Glomerular visceral epithelial cell (primary cell): ENCODE data around the gene WDR45.
"Not testable (repeated sequence)": the region's sequence is repeated elsewhere in the genome, so short reads cannot be mapped to it uniquely, and the experiment has no call there.

Experiments used
- DNase-seq: peaks from one replicate; pipeline ENCODE4 v3.0.0-alpha.2; 2016; ENCODE audit errors: extremely low spot score

The WDR45 gene

DNA sequence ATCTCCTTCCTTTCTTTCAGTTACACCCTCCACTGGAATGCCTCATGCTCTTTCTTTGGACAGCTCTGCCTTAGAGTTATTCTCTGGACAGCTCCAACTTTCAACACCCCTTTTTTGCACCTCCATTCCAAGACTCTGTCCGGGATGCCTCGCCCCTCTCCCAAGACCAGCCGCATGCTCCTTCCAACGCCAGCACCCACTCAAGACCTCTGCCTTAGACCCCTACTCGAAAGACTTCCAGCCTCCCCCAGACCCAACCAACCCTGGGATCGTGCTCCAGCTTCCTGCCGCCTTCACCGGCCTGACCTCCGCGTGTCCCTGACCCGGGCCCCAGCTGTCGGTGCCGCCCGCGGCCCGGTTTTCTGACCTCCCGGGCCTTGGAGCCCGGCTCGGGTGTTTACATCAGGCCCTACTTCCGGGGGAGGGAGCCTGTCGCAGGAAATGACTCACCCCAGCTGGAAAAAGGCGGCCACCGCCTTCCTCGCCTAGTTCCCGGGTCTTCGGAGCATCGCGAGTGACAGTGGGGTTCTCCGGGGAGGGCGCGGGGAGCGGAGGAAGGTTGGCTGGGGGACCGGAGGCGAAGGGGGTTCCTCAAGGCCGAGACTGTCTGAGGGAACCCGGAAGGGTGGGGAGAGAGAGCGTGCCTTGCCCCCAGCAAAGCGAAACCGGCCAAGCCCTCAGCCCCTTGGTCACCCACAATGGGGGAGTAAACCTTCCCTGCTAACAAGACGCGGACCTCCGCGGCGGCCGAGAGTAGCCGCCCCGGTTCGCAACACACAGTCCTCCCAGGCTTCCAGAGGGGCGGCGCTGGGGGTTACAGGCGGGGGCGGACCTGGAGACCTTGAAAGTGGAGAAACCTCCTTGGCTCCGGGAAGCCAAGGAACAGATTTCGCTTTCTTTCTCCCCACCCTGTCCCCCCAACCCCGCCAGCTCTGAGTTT, at the start of gene WDR45:
WDR45 (minus strand) TSS at position 399 of the 940 bp plus-strand sequence. CDS start 1,792 bp downstream, outside the sequence.
- DNase-seq = peak; percentile 66

DNA sequence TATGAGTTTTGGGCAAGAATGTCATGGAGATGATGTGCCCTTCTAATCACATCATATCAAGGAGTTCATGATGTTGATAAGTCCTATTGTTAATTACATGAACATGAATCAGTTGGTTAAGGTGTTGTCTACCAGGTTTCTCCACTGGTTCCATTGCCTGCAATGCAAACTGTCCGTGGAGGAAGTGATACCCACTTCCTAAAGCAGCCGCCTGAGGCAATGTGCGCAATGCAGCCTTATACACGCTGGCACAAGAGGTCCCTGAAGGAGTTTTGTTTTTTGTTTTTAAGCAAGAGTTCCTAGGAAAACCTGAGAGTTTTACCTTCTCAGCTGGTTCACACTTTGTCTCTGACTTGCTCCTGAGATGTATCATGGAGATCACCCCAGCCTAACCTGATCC, 49.7 kb upstream of the WDR45 start:
- no peak for DNase-seq

DNA sequence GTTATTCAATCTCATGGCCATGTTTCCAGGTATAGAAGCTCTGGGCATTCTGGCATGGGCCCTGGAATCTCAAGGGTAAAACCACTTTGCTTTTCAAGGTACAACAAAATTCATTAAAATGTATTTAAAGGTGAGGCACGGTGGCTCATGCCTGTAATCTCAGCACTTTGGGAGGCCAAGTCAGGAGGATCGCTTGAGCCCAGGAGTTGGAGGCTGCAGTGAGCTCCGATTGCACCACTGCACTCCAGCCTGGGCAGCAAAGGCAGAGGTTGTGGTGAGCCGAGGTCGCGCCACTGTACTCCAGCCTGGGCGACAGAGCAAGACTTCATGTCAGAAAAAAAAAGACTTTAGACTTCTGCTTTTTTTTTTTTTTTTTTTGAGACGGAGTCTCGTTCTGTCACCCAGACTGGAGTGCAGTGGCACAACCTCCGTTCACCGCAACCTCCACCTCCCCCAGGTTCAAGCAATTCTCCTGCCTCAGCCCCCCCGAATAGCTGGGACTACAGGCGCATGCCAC, 48.1 kb upstream of the WDR45 start:
- DNase-seq = not testable (repeated sequence)

DNA sequence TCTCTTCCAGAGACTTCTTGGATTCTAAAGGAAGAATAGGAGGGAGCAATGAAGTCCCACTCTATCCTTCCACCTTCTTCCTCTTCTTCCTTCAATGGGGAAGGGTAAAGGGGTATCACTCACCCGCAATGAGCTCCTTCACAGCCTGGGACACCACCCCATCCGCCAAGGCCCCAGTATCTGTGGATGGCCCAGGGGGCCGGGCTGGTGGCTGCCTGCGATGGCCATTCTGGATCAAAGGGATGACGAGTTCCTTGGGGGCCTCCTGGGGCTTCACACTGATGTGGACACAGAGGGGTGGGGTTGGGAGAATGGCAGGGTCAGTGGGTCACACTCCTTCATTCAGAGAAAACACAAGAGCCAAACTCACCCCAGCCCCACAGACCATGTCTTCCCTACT, 42.8 kb upstream of the WDR45 start:
- no peak for DNase-seq

DNA sequence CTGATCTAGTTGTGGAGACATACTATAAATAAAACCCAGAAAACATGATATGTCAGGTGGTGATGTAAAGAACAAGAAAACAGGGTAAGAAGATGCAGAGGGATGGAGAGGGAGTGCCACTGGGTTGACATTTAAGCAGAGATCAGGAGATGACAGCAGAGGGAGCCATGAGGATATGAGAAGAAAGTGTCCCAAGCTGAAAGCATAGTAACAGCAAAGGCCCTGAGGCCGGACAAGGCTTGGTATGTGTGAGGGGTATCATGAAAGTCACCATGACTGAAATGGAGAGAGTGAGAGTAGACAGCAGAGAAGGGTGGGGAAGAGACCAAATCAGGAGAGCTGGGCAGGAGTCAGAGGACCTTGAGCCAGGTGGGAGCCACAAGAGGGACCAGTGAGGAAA, 40.4 kb upstream of the WDR45 start:
- DNase-seq = no peak

DNA sequence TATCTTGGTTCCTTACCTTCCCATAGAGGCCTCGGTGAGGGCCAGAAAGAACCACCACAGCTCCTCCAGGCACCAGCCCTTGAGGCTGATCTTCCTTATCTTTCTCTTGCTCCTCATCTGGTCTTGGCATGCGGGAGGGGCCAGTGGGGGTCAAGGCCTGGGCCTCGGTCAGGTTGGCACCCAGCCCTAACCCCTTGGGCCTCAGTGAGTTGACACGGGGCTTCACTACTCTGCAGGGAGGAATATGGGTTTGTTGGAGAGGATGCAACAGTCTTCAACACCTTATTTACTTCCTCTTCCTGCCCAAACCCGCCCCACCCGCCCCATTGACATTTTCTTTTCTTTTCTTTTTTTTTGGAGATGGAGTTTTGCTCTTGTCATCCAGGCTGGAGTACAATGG, 37.9 kb upstream of the WDR45 start:
- no peak for DNase-seq

DNA sequence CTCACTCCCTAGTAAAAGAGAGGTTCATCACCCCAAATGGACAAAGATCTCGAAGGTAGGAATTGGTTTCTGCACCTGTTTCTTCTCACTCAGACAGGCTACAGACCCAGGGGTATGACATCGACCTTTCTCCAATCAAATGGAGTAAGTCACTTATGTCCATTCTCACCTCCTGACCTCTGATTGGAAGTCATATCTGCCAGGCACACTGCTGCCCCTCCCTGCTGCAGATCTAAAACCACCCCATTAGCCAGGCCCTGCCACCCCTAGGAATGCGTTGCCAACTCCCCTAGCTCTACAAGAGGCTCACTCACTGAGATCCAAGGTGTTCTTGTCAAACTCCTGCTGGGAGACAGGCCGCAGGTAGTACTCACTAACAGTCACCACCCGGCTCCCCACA, 37.0 kb upstream of the WDR45 start:
- DNase-seq = no peak

DNA sequence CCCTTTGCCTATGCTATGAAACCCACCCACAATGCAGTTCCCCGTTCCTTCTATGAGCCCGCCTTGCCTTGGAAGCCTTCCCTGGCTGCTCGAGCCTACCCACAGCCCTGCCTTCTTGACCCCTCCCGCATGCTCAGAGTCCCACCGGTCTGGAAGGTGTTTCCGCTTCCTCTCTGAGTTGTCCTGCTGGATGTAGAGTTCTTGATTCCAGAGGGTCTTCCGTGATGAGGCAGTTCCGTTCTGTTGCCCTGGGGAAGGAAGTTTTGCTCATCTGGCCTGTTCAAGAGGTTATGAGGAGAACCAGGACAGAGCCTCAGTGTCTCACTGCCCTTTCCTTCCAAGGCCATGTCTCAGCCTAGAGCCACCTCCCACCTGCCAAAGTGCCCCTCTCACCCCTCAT, 36.4 kb upstream of the WDR45 start:
- DNase-seq = no peak

DNA sequence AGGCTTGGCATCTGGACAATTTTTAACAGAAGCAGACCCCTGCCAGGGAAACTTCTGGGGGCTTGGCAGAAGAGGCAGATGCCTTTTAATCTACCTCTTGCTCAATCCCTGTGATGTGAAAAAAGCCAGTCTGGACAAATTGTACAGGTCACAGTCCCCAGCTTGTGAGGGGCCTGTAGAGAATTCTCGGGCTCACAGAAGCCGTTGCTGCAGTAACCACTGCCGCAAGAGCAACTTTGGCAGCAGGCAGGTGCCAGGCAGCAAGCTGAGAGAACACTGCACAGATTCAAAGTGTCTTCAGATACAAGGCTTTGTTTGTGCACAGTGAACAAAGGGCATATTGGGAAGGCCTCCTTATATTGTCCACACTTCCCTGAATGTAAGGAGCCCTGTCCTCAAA, 32.1 kb upstream of the WDR45 start:
- no peak for DNase-seq

DNA sequence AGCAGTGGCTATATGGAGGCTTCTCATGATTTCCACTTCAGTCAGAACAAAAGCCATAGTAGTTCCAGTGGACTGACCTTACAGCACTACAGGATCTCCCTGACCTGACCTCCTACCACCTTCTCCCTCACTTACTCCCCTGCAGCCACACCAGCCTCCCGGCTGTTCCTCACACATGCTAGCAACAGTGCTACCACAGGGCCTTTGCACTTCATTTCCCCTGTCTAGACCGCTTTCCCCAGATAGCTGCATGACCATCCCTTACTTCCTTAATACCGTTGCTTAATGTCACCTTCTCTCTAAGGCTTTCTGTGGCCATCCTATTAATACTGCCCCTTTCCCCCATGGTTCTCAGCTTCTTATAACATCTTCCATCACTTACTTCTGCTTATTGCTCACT, 30.7 kb upstream of the WDR45 start:
- DNase-seq = no peak

DNA sequence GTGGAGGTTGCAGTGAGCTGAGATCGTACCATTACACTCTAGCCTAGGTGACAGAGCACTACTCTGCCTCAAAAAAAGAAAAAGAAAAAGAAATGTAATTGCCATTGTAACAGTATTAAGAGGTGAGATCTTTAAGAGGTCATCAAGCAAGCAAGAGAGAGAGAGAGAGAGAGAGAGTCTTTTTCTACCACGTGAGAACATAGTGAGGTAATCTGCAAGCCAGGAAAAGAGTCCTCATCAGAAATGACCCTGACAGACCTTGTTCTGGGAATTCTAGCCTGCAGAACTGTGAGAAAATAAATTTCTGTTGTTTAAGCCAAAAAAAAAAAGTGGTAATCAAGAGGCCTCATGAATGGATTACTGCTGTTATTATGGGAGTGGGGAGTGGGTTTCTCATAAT, 29.0 kb upstream of the WDR45 start:
- DNase-seq = no peak

DNA sequence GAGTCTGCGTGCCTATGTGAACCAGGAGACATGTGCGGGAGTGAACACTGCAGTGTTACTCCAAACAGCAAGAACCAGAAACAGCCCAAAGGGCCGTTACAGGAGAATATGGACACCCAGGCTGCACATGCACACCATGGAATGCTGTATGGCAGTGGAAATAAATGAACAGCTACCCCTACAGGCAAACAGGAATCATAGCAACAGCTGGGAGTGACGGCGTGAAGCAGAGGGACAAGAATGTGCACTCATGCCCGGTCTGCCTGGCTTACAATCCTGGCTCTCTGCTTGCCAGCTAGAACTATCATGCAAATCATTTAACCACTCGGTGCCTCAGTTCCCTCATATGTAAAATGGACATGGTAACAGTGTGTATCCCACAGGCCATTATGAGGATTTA, 27.2 kb upstream of the WDR45 start:
- peak; percentile 32 for DNase-seq

DNA sequence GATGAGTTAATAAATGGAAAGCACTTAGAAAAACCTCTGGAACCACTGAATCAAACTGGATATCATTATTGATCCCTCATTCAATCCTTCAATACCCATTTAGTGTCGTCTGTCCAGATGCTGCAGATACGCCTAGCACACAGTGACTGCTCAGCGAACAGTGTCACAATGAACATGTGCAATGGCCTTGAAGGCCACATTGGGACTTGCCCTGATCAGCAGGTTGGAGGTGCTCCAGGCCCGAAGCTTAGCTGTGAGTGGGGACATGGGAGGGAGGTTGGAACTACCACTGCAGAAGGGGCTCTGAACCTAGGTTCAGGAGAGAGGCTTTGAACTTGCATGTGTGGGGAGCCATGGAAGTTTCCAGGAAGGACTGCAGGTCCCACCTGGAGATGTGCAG, 26.6 kb upstream of the WDR45 start:
- DNase-seq = no peak

DNA sequence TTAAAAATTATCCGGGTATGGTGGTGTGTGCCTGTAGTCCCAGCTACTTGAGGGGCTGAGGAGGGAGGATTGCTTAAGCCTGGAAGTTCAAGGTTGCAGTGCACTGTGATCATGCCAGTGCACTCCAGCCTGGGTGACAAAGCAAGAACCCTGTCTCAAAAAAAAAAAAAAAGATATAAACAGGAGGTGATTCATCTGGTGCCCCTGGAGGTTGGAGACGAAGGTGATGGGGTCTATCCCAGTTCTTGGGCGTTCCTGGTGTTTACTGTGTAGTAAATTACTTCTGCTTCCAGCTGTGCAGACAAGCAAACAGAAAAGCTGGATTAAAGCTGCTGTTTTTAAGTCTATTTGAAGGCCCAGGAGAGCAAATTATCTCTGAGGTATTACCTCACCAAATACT, 23.9 kb upstream of the WDR45 start:
- no peak for DNase-seq

DNA sequence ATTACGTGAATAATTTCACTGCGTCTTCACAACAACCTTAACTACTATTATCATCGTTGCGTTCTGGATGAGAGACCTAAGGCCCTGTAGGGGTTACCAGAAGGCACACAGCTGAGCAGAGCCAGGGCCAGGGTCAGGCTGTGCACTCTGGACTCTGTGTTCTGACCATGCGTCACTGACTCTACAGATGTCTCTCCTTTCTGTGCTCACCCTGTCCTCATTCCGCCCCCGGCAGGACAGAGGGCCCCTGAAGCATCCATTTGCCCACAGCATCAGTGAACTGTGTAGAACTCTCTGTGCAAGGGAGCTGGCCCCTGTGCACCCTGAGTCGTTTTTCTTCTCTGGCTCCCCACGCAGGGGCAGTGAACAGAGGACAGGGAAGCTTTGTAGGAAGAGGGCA, 22.5 kb upstream of the WDR45 start:
- DNase-seq = no peak

DNA sequence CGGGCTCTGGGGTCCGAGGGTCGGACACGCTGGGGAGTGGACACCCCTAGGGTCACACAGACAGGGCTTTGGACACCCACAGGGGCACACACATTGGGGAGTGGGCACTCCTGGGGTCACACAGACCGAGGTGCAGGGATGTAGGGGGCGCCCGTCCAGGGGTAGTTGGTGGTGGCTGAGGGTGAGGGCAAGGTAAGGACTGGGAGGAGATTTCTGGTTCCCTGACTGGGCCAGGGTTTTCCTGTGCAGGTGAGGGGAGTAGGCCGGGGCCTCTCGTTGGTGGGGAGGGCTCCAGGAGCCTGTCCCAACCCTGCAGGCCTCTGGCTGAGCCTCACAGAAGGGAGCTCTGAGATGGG, 21.9 kb upstream of the WDR45 start:
- no peak for DNase-seq

DNA sequence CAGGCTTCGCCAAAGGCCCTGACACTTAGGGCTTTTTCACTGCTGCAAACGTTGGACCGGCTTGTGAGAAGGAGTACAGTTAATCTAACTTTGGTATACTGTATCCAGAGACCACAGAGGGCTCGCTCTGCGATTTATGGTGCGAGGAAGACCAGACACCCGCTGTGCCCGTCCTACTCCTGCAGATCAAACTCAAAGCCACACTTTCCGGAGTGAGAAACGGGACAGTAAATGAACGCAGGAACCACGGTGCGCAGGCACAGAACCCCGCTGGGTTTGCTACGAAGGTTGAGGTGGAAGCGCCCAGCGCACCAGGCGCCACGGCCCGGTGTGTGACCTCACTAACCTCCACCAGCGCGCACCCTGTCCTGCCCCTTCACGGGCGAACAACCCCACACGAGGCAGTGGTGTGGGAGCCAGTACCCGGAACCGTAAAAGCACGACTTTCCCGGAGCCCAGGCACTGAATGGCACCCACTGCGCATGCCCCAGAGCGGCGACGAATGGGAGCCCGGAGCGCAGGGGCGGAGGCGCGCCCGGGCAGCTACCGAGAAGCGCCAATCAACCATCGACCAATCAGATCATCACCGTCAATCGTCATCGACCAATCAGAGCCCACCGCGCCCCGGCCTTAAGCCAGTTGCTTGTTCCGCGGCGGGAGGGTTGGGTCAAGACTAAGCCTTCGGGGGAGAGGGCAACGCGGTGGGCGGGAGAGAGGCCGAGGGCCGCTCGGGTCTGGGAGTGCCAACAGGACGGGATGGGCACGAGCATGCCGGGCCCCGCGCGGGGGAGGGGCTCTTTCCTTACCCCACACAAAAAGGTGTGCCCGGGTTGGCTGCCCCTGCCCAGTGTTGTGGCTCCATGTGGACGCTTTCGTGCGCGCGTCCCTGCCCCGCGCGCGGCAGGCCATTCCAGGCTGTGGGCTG, 21.3 kb upstream of the WDR45 start:
- peak; percentile 93 for DNase-seq

DNA sequence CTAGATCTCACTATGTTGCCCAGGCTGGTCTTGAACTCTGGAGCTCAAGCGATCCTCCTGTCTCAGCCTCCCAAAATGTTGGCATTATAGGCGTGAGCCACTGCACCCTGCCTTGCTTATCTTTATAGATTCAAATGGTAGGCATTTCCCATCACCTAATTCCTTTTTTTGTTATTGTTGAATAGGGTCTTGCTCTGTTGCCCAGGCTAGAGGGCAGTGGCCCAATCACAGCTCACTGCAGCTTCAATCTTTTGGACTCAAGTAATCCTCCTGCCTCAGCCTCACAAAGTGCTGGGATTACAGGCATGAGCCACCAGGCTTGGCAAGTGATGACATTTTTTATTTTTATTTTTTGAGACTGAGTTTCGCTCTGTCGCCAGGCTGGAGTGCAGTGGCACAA, 16.7 kb upstream of the WDR45 start:
- DNase-seq = no peak

DNA sequence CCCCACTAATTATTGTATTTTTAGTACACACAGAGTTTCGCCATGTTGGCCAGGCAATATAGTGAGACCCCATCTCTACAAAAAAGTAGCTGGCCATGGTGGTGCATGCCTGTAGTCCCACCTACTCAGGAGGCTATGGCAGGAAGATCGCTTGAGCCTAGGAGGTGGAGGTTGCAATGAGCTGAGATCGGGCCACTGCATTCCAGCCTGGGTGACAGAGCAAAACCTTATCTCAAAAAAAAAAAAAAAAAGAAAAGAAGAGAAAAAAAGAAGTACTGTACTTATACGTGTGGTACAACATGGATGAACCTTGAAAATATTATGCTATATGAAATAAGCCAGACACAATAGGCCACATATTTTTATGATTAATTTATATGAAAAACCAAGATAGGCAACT, 9.9 kb upstream of the WDR45 start:
- no peak for DNase-seq

DNA sequence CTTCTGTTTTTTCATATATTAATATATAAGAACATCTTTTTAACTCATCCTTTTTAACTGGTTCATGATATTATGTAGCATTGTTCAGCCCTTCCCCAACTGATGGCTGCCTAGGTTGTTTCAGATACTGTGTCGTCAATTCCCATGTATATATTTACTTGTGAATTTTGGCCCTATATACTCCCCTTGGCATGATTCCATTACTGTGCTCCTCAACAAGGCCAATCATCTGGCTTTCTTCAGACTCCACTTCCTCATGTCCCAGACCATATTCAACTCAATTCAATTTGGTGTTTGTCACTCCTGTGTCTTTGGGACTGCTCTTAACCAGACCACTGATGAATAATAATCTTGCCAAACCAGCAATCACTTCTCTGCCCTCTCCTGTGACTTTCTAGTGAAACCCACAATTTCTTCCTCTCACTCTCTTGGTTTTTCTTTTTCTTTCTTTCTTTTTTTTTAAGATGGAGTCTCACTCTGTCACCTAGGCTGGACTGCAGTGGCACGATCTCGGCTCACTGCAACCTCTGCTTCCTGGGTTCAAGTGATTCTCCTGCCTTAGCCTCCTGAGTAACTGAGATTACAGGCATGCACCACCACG, 2.7 kb upstream of the WDR45 start:
- DNase-seq = no peak

DNA sequence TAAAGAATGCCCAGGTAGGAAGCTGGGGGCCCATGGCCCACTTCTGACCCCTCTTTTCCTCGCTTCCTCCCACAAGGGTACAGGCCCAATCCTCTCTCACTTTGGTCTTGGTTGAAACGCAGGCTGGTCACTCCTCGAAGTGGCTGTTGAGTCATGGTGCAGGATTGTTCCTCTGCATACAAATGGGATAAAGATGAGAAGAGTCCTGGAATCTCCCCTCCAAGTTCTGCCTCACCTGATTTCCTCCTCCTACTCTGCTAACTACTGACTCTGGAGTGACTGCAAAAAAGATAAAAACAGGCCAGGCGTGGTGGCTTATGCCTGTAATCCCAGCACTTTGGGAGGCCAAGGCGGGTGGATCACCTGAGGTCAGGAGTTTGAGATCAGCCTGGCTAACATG, 1.7 kb downstream of the WDR45 start:
- DNase-seq = no peak

DNA sequence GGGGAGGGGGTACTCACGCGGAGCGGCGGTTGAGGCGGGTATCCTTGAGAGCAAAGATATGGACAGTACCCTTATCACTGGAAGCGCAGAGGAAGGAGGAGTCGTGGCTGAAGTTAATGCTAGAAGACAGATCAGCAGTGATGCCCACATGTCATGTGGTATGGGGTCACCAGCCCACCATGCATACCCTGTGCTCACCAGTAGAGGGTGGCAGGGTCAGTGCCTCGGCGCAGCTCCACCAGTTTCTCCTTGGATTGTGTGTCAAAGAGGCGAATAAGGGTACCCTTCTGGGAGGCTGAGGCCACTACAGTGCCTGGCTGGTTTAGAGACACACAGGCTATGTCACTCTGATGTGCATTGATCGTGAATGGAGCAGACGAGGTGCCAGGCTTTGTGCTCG, 4.3 kb downstream of the WDR45 start:
- no peak for DNase-seq
